K562 (cell line): ENCODE results near the gene GPR42. TPM values are rescaled to one million over a fixed set of nuclear protein-coding genes. Genes with fewer than 3 reads are reported as not detected.

Experiments used
- ATAC-seq: fragments of 200-7000 bp; cut with Tn5 transposase; 3 replicates; pipeline ENCODE4 v1.9.1; 2020; ENCODE audit warnings: moderate library complexity
- BruUV-seq: library from RNA; stranded (reverse); fragments of 400-500 nt; replicated peaks from 2 replicates; lab custom pipeline; 2021; lab: Mats Ljungman, UMichigan
- CTCF ChIA-PET: fragments of 300-600 bp; formaldehyde crosslinking; extraction: SDS; loops from one replicate; lab custom pipeline; 2021; ENCODE audit warnings: low intra/inter-chr PET ratio; lab: Yijun Ruan, JAX
- POLR2A ChIA-PET: fragments of 300-600, 350-650 bp; sonication (Branson Sonifier 250); formaldehyde crosslinking; extraction: SDS; loops from one replicate; lab custom pipeline; 2021; ENCODE audit warnings: antibody characterized with exemption, inconsistent platforms; lab: Yijun Ruan, JAX
- DNase-seq, 4 experiments: peaks; one replicate each; pipeline versions ENCODE4 v3.0.0 to v3.0.0-alpha.2; 2011 to 2018; ENCODE audit warnings: low spot score in 3 of 4, mixed read lengths in 3 of 4; ENCODE audit errors: extremely low read depth in 1 of 4
- FAIRE-seq: peaks from 2 replicates; lab custom pipeline; 2011; peaks lifted over from hg19 to GRCh38; lab: Jason Lieb, UNC
- H2AFZ ChIP-seq: 2 replicates; pipeline ENCODE4 v1.6.0; 2011; ENCODE audit warnings: low read depth, low read length, control low read depth, inconsistent platforms
- H3K27ac ChIP-seq: fragments of 200-600 bp; 3 replicates; pipeline ENCODE4 v1.8.0; 2011; ENCODE audit warnings: low read depth, mild to moderate bottlenecking, control low read depth, inconsistent platforms, low read length, moderate library complexity, mixed read lengths; ENCODE audit errors: extremely low read depth
- H3K27me3 ChIP-seq, 2 experiments: fragments of 300-600 bp in 1 of 2; 2 replicates in 1 of 2; 3 replicates in 1 of 2; pipeline versions ENCODE4 v1.6.0 to v1.8.0; 2011; ENCODE audit warnings: inconsistent platforms in 2 of 2, low read length in 2 of 2, mild to moderate bottlenecking in 1 of 2, mixed read lengths in 1 of 2, moderate library complexity in 1 of 2; ENCODE audit not compliant: control insufficient read depth in 2 of 2, insufficient read depth in 2 of 2
- H3K36me3 ChIP-seq: fragments of 300-600 bp; 3 replicates; pipeline ENCODE4 v1.8.0; 2011; ENCODE audit warnings: mild to moderate bottlenecking, low read length, inconsistent platforms; ENCODE audit not compliant: control insufficient read depth, insufficient read depth
- H3K4me1 ChIP-seq, 2 experiments: fragments of 200-600 bp in 1 of 2; replicated peaks in 1 of 2; 2 replicates in 1 of 2; 3 replicates in 1 of 2; pipeline versions ENCODE4 v1.5.1 to v1.8.0; 2011; ENCODE audit warnings: inconsistent platforms in 2 of 2, low read length in 2 of 2, mild to moderate bottlenecking in 1 of 2, mixed read lengths in 1 of 2, moderate library complexity in 1 of 2; ENCODE audit not compliant: control insufficient read depth in 2 of 2, insufficient read depth in 2 of 2
- H3K4me2 ChIP-seq: 2 replicates; pipeline ENCODE4 v1.6.1; 2011; ENCODE audit warnings: low read length, control low read depth, inconsistent platforms, mixed read lengths; ENCODE audit not compliant: insufficient read depth
- H3K4me3 ChIP-seq: fragments of 200-600 bp; sonication (generic), shearing (Covaris generic); 2 replicates; pipeline ENCODE4 v1.5.1; 2016; ENCODE audit warnings: control low read depth, inconsistent platforms
- H3K79me2 ChIP-seq: fragments of 200-600 bp; 3 replicates; pipeline ENCODE4 v1.8.0; 2011; ENCODE audit warnings: low read length, inconsistent platforms; ENCODE audit not compliant: control insufficient read depth, insufficient read depth
- H3K9ac ChIP-seq, 2 experiments: 2 replicates each; pipeline versions ENCODE4 v1.6.0 to v1.6.1; 2011; ENCODE audit warnings: low read depth in 2 of 2, low read length in 2 of 2, control low read depth in 1 of 2, inconsistent platforms in 1 of 2, mild to moderate bottlenecking in 1 of 2, mixed read lengths in 1 of 2; ENCODE audit not compliant: insufficient read depth in 1 of 2
- H3K9me1 ChIP-seq: one replicate; pipeline ENCODE4 v1.6.0; 2011; ENCODE audit warnings: inconsistent platforms, mild to moderate bottlenecking, low read length, moderate library complexity; ENCODE audit not compliant: control insufficient read depth, insufficient read depth
- H3K9me3 ChIP-seq: replicated peaks from 2 replicates; pipeline ENCODE4 v1.5.1; 2011; ENCODE audit warnings: low read depth, low read length, inconsistent platforms; ENCODE audit not compliant: control insufficient read depth, insufficient read depth
- H4K20me1 ChIP-seq: replicated peaks from 2 replicates; pipeline ENCODE4 v1.6.1; 2011; ENCODE audit warnings: low read length, inconsistent platforms, mixed read lengths; ENCODE audit not compliant: control insufficient read depth, insufficient read depth
- BDP1 ChIP-seq: IDR thresholded peaks from 3 replicates; pipeline ENCODE4 v1.6.1; 2011; ENCODE audit not compliant: insufficient read length, insufficient read depth
- CREM ChIP-seq: IDR thresholded peaks from 2 replicates; pipeline ENCODE4 v1.6.1; 2014; ENCODE audit warnings: antibody characterized with exemption, low read depth
- FOXA3 ChIP-seq, 2 experiments: fragments of 450-650 bp in 1 of 2; sonication (generic) in 1 of 2; formaldehyde crosslinking; IDR thresholded peaks in 1 of 2; conservative IDR thresholded peaks in 1 of 2; 2 replicates each; pipeline versions ENCODE4 v1.4.0 to v1.8.0; 2020 to 2022; ENCODE audit warnings: mild to moderate bottlenecking in 2 of 2, missing genetic modification reagents in 1 of 2
- FOXK2 ChIP-seq, 2 experiments: fragments of 450-650 bp; IDR thresholded peaks in 1 of 2; conservative IDR thresholded peaks in 1 of 2; 2 replicates each; pipeline ENCODE4 v1.6.1; 2016; ENCODE audit warnings: low read depth in 2 of 2, mild to moderate bottlenecking in 1 of 2
- HEY1 ChIP-seq: fragments of 250-450 bp; sonication (Bioruptor Pico); IDR thresholded peaks from 2 replicates; pipeline ENCODE4 v1.5.0; 2020; ENCODE audit warnings: mild to moderate bottlenecking, moderate library complexity, borderline replicate concordance
- HMG20B ChIP-seq: fragments of 250-450 bp; sonication (Bioruptor Pico); IDR thresholded peaks from 2 replicates; pipeline ENCODE4 v1.5.0; 2021; ENCODE audit warnings: mild to moderate bottlenecking
- MAFF ChIP-seq: IDR thresholded peaks from 2 replicates; pipeline ENCODE4 v1.6.1; 2012; ENCODE audit warnings: low read length, improper control_type of control experiment
- MAFK ChIP-seq: IDR thresholded peaks from 2 replicates; pipeline ENCODE4 v1.6.1; 2011; ENCODE audit warnings: low read length, improper control_type of control experiment
- NFRKB ChIP-seq: fragments of 450-650 bp; IDR thresholded peaks from 2 replicates; pipeline ENCODE4 v1.6.1; 2016; ENCODE audit warnings: low read depth
- POLR2H ChIP-seq: IDR thresholded peaks from 2 replicates; pipeline ENCODE4 v1.6.1; 2016; ENCODE audit warnings: missing genetic modification characterization, low read depth, mild to moderate bottlenecking, control low read depth, missing compliant biosample characterization, moderate library complexity
- SMARCA4 ChIP-seq: fragments of 450-650 bp; IDR thresholded peaks from 2 replicates; pipeline ENCODE4 v1.6.1; 2016
- SNRNP70 ChIP-seq: fragments of 200-400 bp; formaldehyde crosslinking; optimal IDR thresholded peaks from 2 replicates; pipeline ENCODE3; 2017; ENCODE audit warnings: low read depth, low read length
- SP2 ChIP-seq: IDR thresholded peaks from 2 replicates; pipeline ENCODE4 v1.6.1; 2011; ENCODE audit warnings: mild to moderate bottlenecking, low read depth, low read length, moderate library complexity; ENCODE audit not compliant: poor library complexity, severe bottlenecking; ENCODE audit errors: extremely low read depth
- WGBS: fragments of 100-300 bp; shearing (Covaris generic); methylation state at CpG from one replicate; pipeline ENCODE4 v1.1.6; 2016; ENCODE audit warnings: low coverage, mixed read lengths; ENCODE audit not compliant: insufficient coverage; ENCODE audit errors: missing lambda C conversion rate; 5-methylcytosine and 5-hydroxymethylcytosine counted together
- in situ Hi-C: fragments of 300-500 bp; cut with MboI; formaldehyde crosslinking; loops from 4 replicates; pipeline ENCODE4 v1.15.0; 2018; ENCODE audit warnings: inconsistent platforms, mixed read lengths
- intact Hi-C: fragments of 100-400 bp; cut with micrococcal nuclease; formaldehyde crosslinking; loops from 2 replicates; pipeline ENCODE4 v1.14.2; 2022
- polyA plus RNA-seq, 8 experiments: library from polyadenylated mRNA; depleted of rRNA in 4 of 8; stranded (reverse) in 5 of 8; unstranded in 3 of 8; fragments of >200 nt; fragmentation: Nextera tagmentation in 2 of 8; fragmentation: Illumina TruSeq in 1 of 8; extraction: Ambion mirVana in 2 of 8; extraction: Trizol in 1 of 8; gene quantifications; 2 replicates each; pipeline versions ENCODE4 v1.2.1 to v1.2.3, GENCODE V29; 2011 to 2014; ENCODE audit warnings: inconsistent platforms in 1 of 8, missing spikeins in 1 of 8
- total RNA-seq, 7 experiments: library from RNA; depleted of rRNA in 6 of 7; stranded (reverse); fragments of >200 nt in 6 of 7; fragmentation: Illumina TruSeq in 2 of 7; extraction: Trizol in 2 of 7; gene quantifications; 2 replicates each; pipeline versions ENCODE4 v1.2.1 to v1.2.3, GENCODE V29; 2011 to 2021; ENCODE audit warnings: low replicate concordance in 1 of 7
- TF ChIP-seq, protein P1 (sequence below), 2 experiments: fragments of 150-350 bp in 1 of 2; IDR thresholded peaks; 2 replicates each; pipeline ENCODE4 v1.6.1; 2012 to 2016; ENCODE audit warnings: low read depth in 2 of 2, low read length in 2 of 2, mild to moderate bottlenecking in 1 of 2, moderate library complexity in 1 of 2
- TF ChIP-seq, protein P2 (sequence below): fragments of 450-650 bp; IDR thresholded peaks from one replicate; pipeline ENCODE4 v1.6.1; 2018; ENCODE audit warnings: mild to moderate bottlenecking, moderate library complexity; ENCODE audit not compliant: partially characterized antibody
- TF ChIP-seq, protein P3 (sequence below): fragments of 250-450 bp; sonication (Bioruptor Pico); IDR thresholded peaks from 2 replicates; pipeline ENCODE4 v1.8.0; 2022; ENCODE audit warnings: inconsistent platforms
- TF ChIP-seq, protein P4 (sequence below): fragments of 250-450 bp; sonication (Bioruptor Pico); IDR thresholded peaks from 2 replicates; pipeline ENCODE4 v1.6.1; 2021; ENCODE audit warnings: mild to moderate bottlenecking

GPR42 gene
- total and polyA plus RNA-seq, 9 of the 15 experiments (the other 6 are each of a cell fraction or from before 2014, with no cell fraction given): not detected

DNA sequence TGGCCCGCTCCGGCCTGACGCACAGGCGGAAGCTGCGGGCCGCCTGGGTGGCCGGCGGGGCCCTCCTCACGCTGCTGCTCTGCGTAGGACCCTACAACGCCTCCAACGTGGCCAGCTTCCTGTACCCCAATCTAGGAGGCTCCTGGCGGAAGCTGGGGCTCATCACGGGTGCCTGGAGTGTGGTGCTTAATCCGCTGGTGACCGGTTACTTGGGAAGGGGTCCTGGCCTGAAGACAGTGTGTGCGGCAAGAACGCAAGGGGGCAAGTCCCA lies 18.8 kb upstream of the GPR42 start:
- FAIRE-seq (no peak), DNase-seq (no peak), ATAC-seq (no peak)
- no peaks in the 10 kb centered on the region for H3K36me3 ChIP-seq
- peak overlapping the region in 1 of 2 experiments; percentile 37; a peak in 2 of 4 replicates for H3K9ac ChIP-seq
- H3K4me1 ChIP-seq: peaks cover 9 to 29% of the 10 kb centered on the region in 2 experiments; a peak in 4 of 5 replicates
- H3K9me1 ChIP-seq: no peaks in the 10 kb centered on the region
- in situ Hi-C loops: no loop called here
- H3K27me3 ChIP-seq: peaks cover 3 to 7% of the 10 kb centered on the region in 2 experiments; a peak in 3 of 5 replicates
- WGBS: 53% methylated on average over 18 of the region's 18 CpGs
- H3K27ac ChIP-seq: no peak overlapping the region
- no peaks in the 10 kb centered on the region for H3K79me2 ChIP-seq
- H3K9me3 ChIP-seq: no peaks in the 10 kb centered on the region
- H3K4me2 ChIP-seq: no peak overlapping the region
- ChIA-PET CTCF (interaction anchor here (0.6 to 2.7 kb wide), 7 partner anchors 45 to 364 kb away, joined by 3 to 34 read pairs (median 3); no protein-coding TSS in a partner anchor), POLR2A (interaction anchor here (0.9 to 1.0 kb wide), 2 partner anchors 50 to 136 kb away, joined by 4 read pairs; no protein-coding TSS in a partner anchor)
- no peak overlapping the region for H3K4me3 ChIP-seq
- no TSS peak for BruUV-seq
- intact Hi-C loops: loop anchor here (1.0 kb wide), 2 partner anchors 116 to 143 kb away; no protein-coding TSS in a partner anchor
- no peaks in the 10 kb centered on the region for H4K20me1 ChIP-seq
- no peak overlapping the region for H2AFZ ChIP-seq
- TF ChIP-seq NFRKB (no peak), FOXA3 (CRISPR knock-in tag; conservative IDR thresholded peaks at IDR 0.05 in 1 of 2, IDR thresholded peaks at IDR 0.05 in 1 of 2) (no peak), MAFK (no peak), HMG20B (CRISPR knock-in tag) (no peak), CREM (no peak), SP2 (no peak), BDP1 (no peak), HEY1 (CRISPR knock-in tag) (no peak), FOXK2 (conservative IDR thresholded peaks at IDR 0.05 in 1 of 2, IDR thresholded peaks at IDR 0.05 in 1 of 2; ENCODE audit: low read depth in 2 of 2) (no peak), SMARCA4 (no peak), MAFF (no peak), SNRNP70 (no peak), POLR2H (tag) (no peak)
- TF ChIP-seq, protein P1, sequence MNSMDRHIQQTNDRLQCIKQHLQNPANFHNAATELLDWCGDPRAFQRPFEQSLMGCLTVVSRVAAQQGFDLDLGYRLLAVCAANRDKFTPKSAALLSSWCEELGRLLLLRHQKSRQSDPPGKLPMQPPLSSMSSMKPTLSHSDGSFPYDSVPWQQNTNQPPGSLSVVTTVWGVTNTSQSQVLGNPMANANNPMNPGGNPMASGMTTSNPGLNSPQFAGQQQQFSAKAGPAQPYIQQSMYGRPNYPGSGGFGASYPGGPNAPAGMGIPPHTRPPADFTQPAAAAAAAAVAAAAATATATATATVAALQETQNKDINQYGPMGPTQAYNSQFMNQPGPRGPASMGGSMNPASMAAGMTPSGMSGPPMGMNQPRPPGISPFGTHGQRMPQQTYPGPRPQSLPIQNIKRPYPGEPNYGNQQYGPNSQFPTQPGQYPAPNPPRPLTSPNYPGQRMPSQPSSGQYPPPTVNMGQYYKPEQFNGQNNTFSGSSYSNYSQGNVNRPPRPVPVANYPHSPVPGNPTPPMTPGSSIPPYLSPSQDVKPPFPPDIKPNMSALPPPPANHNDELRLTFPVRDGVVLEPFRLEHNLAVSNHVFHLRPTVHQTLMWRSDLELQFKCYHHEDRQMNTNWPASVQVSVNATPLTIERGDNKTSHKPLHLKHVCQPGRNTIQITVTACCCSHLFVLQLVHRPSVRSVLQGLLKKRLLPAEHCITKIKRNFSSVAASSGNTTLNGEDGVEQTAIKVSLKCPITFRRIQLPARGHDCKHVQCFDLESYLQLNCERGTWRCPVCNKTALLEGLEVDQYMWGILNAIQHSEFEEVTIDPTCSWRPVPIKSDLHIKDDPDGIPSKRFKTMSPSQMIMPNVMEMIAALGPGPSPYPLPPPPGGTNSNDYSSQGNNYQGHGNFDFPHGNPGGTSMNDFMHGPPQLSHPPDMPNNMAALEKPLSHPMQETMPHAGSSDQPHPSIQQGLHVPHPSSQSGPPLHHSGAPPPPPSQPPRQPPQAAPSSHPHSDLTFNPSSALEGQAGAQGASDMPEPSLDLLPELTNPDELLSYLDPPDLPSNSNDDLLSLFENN (IDR thresholded peaks at IDR 0.05; ENCODE audit: low read depth in 2 of 2, low read length in 2 of 2): no peak
- TF ChIP-seq, protein P2, sequence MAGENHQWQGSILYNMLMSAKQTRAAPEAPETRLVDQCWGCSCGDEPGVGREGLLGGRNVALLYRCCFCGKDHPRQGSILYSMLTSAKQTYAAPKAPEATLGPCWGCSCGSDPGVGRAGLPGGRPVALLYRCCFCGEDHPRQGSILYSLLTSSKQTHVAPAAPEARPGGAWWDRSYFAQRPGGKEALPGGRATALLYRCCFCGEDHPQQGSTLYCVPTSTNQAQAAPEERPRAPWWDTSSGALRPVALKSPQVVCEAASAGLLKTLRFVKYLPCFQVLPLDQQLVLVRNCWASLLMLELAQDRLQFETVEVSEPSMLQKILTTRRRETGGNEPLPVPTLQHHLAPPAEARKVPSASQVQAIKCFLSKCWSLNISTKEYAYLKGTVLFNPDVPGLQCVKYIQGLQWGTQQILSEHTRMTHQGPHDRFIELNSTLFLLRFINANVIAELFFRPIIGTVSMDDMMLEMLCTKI: no peak
- TF ChIP-seq, protein P3, sequence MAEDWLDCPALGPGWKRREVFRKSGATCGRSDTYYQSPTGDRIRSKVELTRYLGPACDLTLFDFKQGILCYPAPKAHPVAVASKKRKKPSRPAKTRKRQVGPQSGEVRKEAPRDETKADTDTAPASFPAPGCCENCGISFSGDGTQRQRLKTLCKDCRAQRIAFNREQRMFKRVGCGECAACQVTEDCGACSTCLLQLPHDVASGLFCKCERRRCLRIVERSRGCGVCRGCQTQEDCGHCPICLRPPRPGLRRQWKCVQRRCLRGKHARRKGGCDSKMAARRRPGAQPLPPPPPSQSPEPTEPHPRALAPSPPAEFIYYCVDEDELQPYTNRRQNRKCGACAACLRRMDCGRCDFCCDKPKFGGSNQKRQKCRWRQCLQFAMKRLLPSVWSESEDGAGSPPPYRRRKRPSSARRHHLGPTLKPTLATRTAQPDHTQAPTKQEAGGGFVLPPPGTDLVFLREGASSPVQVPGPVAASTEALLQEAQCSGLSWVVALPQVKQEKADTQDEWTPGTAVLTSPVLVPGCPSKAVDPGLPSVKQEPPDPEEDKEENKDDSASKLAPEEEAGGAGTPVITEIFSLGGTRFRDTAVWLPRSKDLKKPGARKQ (CRISPR knock-in tag): no peak
- TF ChIP-seq, protein P4, sequence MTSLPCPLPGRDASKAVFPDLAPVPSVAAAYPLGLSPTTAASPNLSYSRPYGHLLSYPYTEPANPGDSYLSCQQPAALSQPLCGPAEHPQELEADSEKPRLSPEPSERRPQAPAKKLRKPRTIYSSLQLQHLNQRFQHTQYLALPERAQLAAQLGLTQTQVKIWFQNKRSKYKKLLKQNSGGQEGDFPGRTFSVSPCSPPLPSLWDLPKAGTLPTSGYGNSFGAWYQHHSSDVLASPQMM (CRISPR knock-in tag): no peak
